H1 (cell line): ENCODE results near the gene SRRM3. TPM values are rescaled to one million over a fixed set of nuclear protein-coding genes. Genes with fewer than 3 reads are reported as not detected.

Source experiments
- CTCF ChIA-PET: fragments of 300-600 bp; sonication (Branson Sonifier 250); formaldehyde crosslinking; loops from one replicate; lab custom pipeline; 2021; ENCODE audit not compliant: partially characterized antibody; lab: Charles Lee
- POLR2A ChIA-PET: fragments of 300-600 bp; sonication (Branson Sonifier 250); formaldehyde crosslinking; loops from one replicate; lab custom pipeline; 2021; ENCODE audit warnings: inconsistent platforms; ENCODE audit not compliant: partially characterized antibody; lab: Charles Lee
- DNase-seq, 2 experiments: peaks; one replicate each; pipeline versions ENCODE4 v3.0.0 to v3.0.0-alpha.2; 2010 to 2022; ENCODE audit warnings: low spot score in 2 of 2, low read depth in 1 of 2, mixed read lengths in 1 of 2
- FAIRE-seq: peaks from 2 replicates; lab custom pipeline; 2011; peaks lifted over from hg19 to GRCh38; lab: Jason Lieb, UNC
- H2AFZ ChIP-seq: 2 replicates; pipeline ENCODE4 v1.8.1; 2012; ENCODE audit warnings: low read length, inconsistent platforms
- H2AK5ac ChIP-seq: 2 replicates; pipeline ENCODE4 v1.6.1; 2013; ENCODE audit warnings: low read depth, low read length
- H2BK120ac ChIP-seq: replicated peaks from 2 replicates; pipeline ENCODE3; 2013; ENCODE audit warnings: low read depth, low read length, inconsistent platforms
- H2BK12ac ChIP-seq: 2 replicates; pipeline ENCODE4 v1.6.1; 2013; ENCODE audit warnings: low read depth, low read length
- H2BK15ac ChIP-seq: 2 replicates; pipeline ENCODE4 v1.6.1; 2013; ENCODE audit warnings: low read length
- H2BK20ac ChIP-seq: 2 replicates; pipeline ENCODE4 v1.6.1; 2013; ENCODE audit warnings: low read length
- H2BK5ac ChIP-seq: 2 replicates; pipeline ENCODE4 v1.6.1; 2013; ENCODE audit warnings: low read depth, low read length
- H3K14ac ChIP-seq: 2 replicates; pipeline ENCODE4 v1.6.1; 2013; ENCODE audit warnings: inconsistent platforms; ENCODE audit not compliant: insufficient read length
- H3K18ac ChIP-seq: 2 replicates; pipeline ENCODE4 v1.6.1; 2013; ENCODE audit warnings: low read length; ENCODE audit errors: extremely low read depth
- H3K23ac ChIP-seq: 2 replicates; pipeline ENCODE4 v1.6.1; 2013; ENCODE audit warnings: inconsistent platforms; ENCODE audit not compliant: insufficient read length
- H3K23me2 ChIP-seq: 2 replicates; pipeline ENCODE4 v1.6.1; 2013; ENCODE audit warnings: low read depth, low read length
- H3K27ac ChIP-seq: 2 replicates; pipeline ENCODE4 v1.6.1; 2011; ENCODE audit warnings: low read depth, low read length, inconsistent platforms
- H3K27me3 ChIP-seq, 4 experiments: replicated peaks in 1 of 4; 1 replicate in 1 of 4; 2 replicates in 3 of 4; pipeline versions ENCODE4 v1.6.1 to v1.8.1; 2011 to 2013; ENCODE audit warnings: low read length in 3 of 4, mild to moderate bottlenecking in 3 of 4, inconsistent platforms in 2 of 4, mixed read lengths in 2 of 4, moderate library complexity in 1 of 4; ENCODE audit not compliant: control insufficient read depth in 3 of 4, insufficient read depth in 3 of 4; ENCODE audit errors: extremely low read depth in 1 of 4
- H3K36me3 ChIP-seq, 4 experiments: 2 replicates each; pipeline versions ENCODE4 v1.6.1 to v1.8.1; 2011 to 2013; ENCODE audit warnings: mild to moderate bottlenecking in 4 of 4, low read length in 3 of 4, moderate library complexity in 2 of 4, control low read depth in 1 of 4, inconsistent platforms in 1 of 4; ENCODE audit not compliant: insufficient read depth in 4 of 4, control insufficient read depth in 2 of 4
- H3K4ac ChIP-seq: replicated peaks from 2 replicates; pipeline ENCODE3; 2013; ENCODE audit warnings: low read length, low read depth, mixed read lengths, inconsistent platforms; ENCODE audit not compliant: insufficient read length
- H3K4me1 ChIP-seq, 4 experiments: replicated peaks in 1 of 4; 1 replicate in 1 of 4; 2 replicates in 3 of 4; pipeline versions ENCODE4 v1.6.1 to v1.8.1; 2011 to 2013; ENCODE audit warnings: low read length in 3 of 4, inconsistent platforms in 2 of 4, mixed read lengths in 1 of 4; ENCODE audit not compliant: insufficient read depth in 4 of 4, control insufficient read depth in 3 of 4
- H3K4me2 ChIP-seq, 2 experiments: 2 replicates each; pipeline versions ENCODE4 v1.6.1 to v1.8.1; 2011 to 2013; ENCODE audit warnings: low read depth in 2 of 2, low read length in 2 of 2, control low read depth in 1 of 2, inconsistent platforms in 1 of 2, mild to moderate bottlenecking in 1 of 2; ENCODE audit not compliant: insufficient read depth in 1 of 2
- H3K4me3 ChIP-seq, 4 experiments: fragments of 200-600, 300-600 bp in 1 of 4; sonication (generic), shearing (Covaris generic), sonication (Bioruptor Twin) in 1 of 4; 2 replicates each; pipeline versions ENCODE4 v1.5.1 to v1.8.1; 2011 to 2016; ENCODE audit warnings: low read length in 4 of 4, low read depth in 3 of 4, control low read depth in 2 of 4, inconsistent platforms in 2 of 4, mild to moderate bottlenecking in 2 of 4, mixed read lengths in 1 of 4, moderate library complexity in 1 of 4; ENCODE audit not compliant: insufficient read depth in 2 of 4; ENCODE audit errors: extremely low read depth in 1 of 4
- H3K56ac ChIP-seq: replicated peaks from 2 replicates; pipeline ENCODE3; 2013; ENCODE audit warnings: low read depth, mild to moderate bottlenecking, mixed read lengths, low read length, inconsistent platforms; ENCODE audit not compliant: insufficient read length
- H3K79me1 ChIP-seq: 2 replicates; pipeline ENCODE4 v1.6.1; 2013; ENCODE audit warnings: low read depth, low read length, control low read depth
- H3K79me2 ChIP-seq, 2 experiments: 2 replicates each; pipeline versions ENCODE4 v1.6.1 to v1.8.1; 2012 to 2013; ENCODE audit warnings: low read length in 2 of 2, mild to moderate bottlenecking in 2 of 2, inconsistent platforms in 1 of 2; ENCODE audit not compliant: insufficient read depth in 2 of 2, control insufficient read depth in 1 of 2
- H3K9ac ChIP-seq, 4 experiments: replicated peaks in 1 of 4; 1 replicate in 1 of 4; 2 replicates in 3 of 4; pipeline versions ENCODE4 v1.6.1 to v1.8.1; 2011 to 2013; ENCODE audit warnings: low read depth in 3 of 4, low read length in 3 of 4, control low read depth in 2 of 4, mild to moderate bottlenecking in 2 of 4, moderate library complexity in 2 of 4, inconsistent platforms in 1 of 4; ENCODE audit errors: extremely low read depth in 1 of 4
- H3K9me3 ChIP-seq, 2 experiments: 2 replicates each; pipeline versions ENCODE4 v1.6.1 to v1.8.1; 2012 to 2013; ENCODE audit warnings: mild to moderate bottlenecking in 2 of 2, moderate library complexity in 2 of 2, control low read depth in 1 of 2, inconsistent platforms in 1 of 2, low read depth in 1 of 2, low read length in 1 of 2, mixed read lengths in 1 of 2; ENCODE audit not compliant: insufficient read depth in 2 of 2
- H4K20me1 ChIP-seq, 2 experiments: replicated peaks in 1 of 2; 2 replicates each; pipeline versions ENCODE3 to v1.8.1; 2011 to 2013; ENCODE audit warnings: inconsistent platforms in 2 of 2, low read length in 2 of 2, mild to moderate bottlenecking in 1 of 2; ENCODE audit not compliant: insufficient read depth in 2 of 2, control insufficient read depth in 1 of 2
- H4K5ac ChIP-seq: 2 replicates; pipeline ENCODE4 v1.6.1; 2013; ENCODE audit warnings: low read length, low read depth, mixed read lengths, inconsistent platforms; ENCODE audit not compliant: insufficient read length
- H4K8ac ChIP-seq: 2 replicates; pipeline ENCODE4 v1.8.0; 2013; ENCODE audit warnings: mild to moderate bottlenecking, moderate library complexity, low read length, inconsistent platforms; ENCODE audit not compliant: insufficient read depth; ENCODE audit errors: extremely low read depth
- H4K91ac ChIP-seq: replicated peaks from 2 replicates; pipeline ENCODE3; 2013; ENCODE audit warnings: low read length, mixed read lengths, inconsistent platforms; ENCODE audit not compliant: insufficient read length
- CBX8 ChIP-seq: fragments of 300-800, 300-1000 bp; sonication (generic); IDR thresholded peaks from 2 replicates; pipeline ENCODE4 v1.7.1; 2016; ENCODE audit warnings: low read depth, low read length, borderline replicate concordance
- EGR1 ChIP-seq: IDR thresholded peaks from 2 replicates; pipeline ENCODE4 v1.6.1; 2011; ENCODE audit warnings: low read depth, low read length, borderline replicate concordance
- TAF1 ChIP-seq: IDR thresholded peaks from 2 replicates; pipeline ENCODE4 v1.6.1; 2011; ENCODE audit warnings: mild to moderate bottlenecking, low read depth, low read length
- TAF7 ChIP-seq: optimal IDR thresholded peaks from 2 replicates; pipeline ENCODE3; 2011; ENCODE audit warnings: low read depth, mild to moderate bottlenecking, inconsistent platforms, low read length, moderate library complexity, borderline replicate concordance
- TEAD4 ChIP-seq: IDR thresholded peaks from 2 replicates; pipeline ENCODE4 v1.6.1; 2012; ENCODE audit warnings: low read depth, low read length, inconsistent platforms, mixed read lengths
- ZNF274 ChIP-seq: IDR thresholded peaks from 2 replicates; pipeline ENCODE4 v1.7.0; 2012; ENCODE audit warnings: low read length, borderline replicate concordance; ENCODE audit errors: extremely low read depth
- WGBS, 2 experiments: shearing (Covaris generic) in 1 of 2; methylation state at CpG; one replicate each; pipeline versions ENCODE4 v1.1.6 to v1.1.7; 2013 to 2015; ENCODE audit warnings: low lambda C conversion rate in 2 of 2, mixed read lengths in 2 of 2, inconsistent platforms in 1 of 2, low coverage in 1 of 2, missing lambda C conversion rate in 1 of 2; ENCODE audit not compliant: insufficient replicate concordance in 2 of 2, insufficient coverage in 1 of 2, insufficient read length in 1 of 2; ENCODE audit errors: extremely low coverage in 1 of 2, missing lambda C conversion rate in 1 of 2; 5-methylcytosine and 5-hydroxymethylcytosine counted together
- polyA plus RNA-seq, 7 experiments: library from polyadenylated mRNA; depleted of rRNA in 3 of 7; stranded (reverse) in 5 of 7; unstranded in 2 of 7; fragments of >200 nt in 5 of 7; fragments of 200-250 nt in 2 of 7; gene quantifications; 1 replicate in 5 of 7; 2 replicates in 1 of 7; 4 replicates in 1 of 7; pipeline versions ENCODE4 v1.2.1 to v1.2.3, GENCODE V29; 2011 to 2013; ENCODE audit warnings: missing spikeins in 2 of 7, mixed read lengths in 2 of 7
- total RNA-seq: library from RNA; stranded (reverse); fragmentation: NEBNext Ultra II Directional; extraction: Animal tissue kit (Norgen Biotek cat#: 25700); gene quantifications from 2 replicates; pipeline ENCODE4 v1.2.1, GENCODE V29; 2021
- TF ChIP-seq, protein P1 (sequence below): IDR thresholded peaks from 2 replicates; pipeline ENCODE4 v1.6.1; 2012; ENCODE audit warnings: inconsistent platforms
- TF ChIP-seq, protein P2 (sequence below), 3 experiments: IDR thresholded peaks; 1 replicate in 2 of 3; 2 replicates in 1 of 3; pipeline versions ENCODE4 v1.5.1 to v1.6.1; 2011; ENCODE audit warnings: low read length in 3 of 3, mild to moderate bottlenecking in 3 of 3, inconsistent platforms in 2 of 3, low read depth in 1 of 3, moderate library complexity in 1 of 3; ENCODE audit not compliant: insufficient read depth in 1 of 3; ENCODE audit errors: control extremely low read depth in 1 of 3

SRRM3 gene
- total and polyA plus RNA-seq, 2 of the 8 experiments (the other 6 are each of a cell fraction or from before 2014, with no cell fraction given) = 10.4 to 17.4 TPM

DNA sequence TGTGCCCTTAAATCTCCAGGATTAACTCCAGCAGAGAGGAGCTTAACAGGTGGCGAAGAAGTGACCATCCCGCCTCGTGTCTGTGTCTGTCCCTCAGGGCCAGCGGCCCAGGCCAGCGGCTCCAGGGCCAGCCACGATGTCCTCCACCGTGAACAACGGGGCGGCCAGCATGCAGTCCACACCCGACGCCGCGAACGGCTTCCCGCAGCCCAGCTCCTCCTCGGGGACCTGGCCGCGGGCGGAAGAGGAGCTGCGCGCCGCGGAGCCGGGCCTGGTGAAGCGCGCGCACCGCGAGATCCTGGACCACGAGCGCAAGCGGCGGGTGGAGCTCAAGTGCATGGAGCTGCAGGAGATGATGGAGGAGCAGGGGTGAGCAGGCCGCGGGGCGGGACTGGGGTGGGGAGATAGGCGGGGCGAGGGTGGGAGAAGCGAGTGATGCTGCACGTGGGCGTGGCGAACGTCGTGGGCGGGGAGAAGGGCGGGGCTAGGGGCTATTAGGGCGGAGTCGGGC is 33.3 kb downstream of the SRRM3 start:
- H3K4me2 ChIP-seq = peak overlapping the region; percentile 81 to 83
- H4K8ac ChIP-seq = peak overlapping the region; percentile 83
- H2BK12ac ChIP-seq = peak overlapping the region; percentile 45; the same call in 1 of the 2 replicates
- no peaks in the 10 kb centered on the region for H3K9me3 ChIP-seq
- H2BK20ac ChIP-seq = no peak overlapping the region
- H3K56ac ChIP-seq = peak overlapping the region; percentile 52
- H4K20me1 ChIP-seq = no peaks in the 10 kb centered on the region
- H3K4ac ChIP-seq = peak overlapping the region; percentile 79
- whole genome bisulfite sequencing, 2 experiments = 6% methylated on average over 33 of the region's 48 CpGs; no CpG with 5 or more reads in 1 of the 2 experiments
- no peaks in the 10 kb centered on the region; a peak in 1 of 7 replicates for H3K27me3 ChIP-seq
- peak overlapping the region; percentile 97; the same call in 1 of the 2 replicates for H3K18ac ChIP-seq
- H3K23ac ChIP-seq = no peak overlapping the region
- ChIA-PET CTCF (interaction anchor here (0.6 to 5.4 kb wide), 14 partner anchors 13 to 165 kb away, joined by 3 to 43 read pairs (median 4); partner anchors contain the start of gene HSPB1), POLR2A (interaction anchor here (1.0 to 4.0 kb wide), 14 partner anchors 9 to 79 kb away, joined by 3 to 41 read pairs (median 4); partner anchors contain the start of gene HSPB1)
- peak; percentile 57 for FAIRE-seq
- H3K4me3 ChIP-seq = peak overlapping the region; percentile 38 to 67 (median 47)
- peak; percentile 79 to 99 for DNase-seq
- H3K9ac ChIP-seq = peak overlapping the region in 3 of 4 experiments; percentile 16 to 42 (median 40); a peak in 4 of 7 replicates
- H4K5ac ChIP-seq = peak overlapping the region; percentile 35
- H2BK120ac ChIP-seq = peak overlapping the region; percentile 9
- H4K91ac ChIP-seq = peak overlapping the region; percentile 67
- no peaks in the 10 kb centered on the region; the same call in 1 of the 2 replicates for H3K79me1 ChIP-seq
- no peaks in the 10 kb centered on the region for H3K36me3 ChIP-seq
- peaks cover 6 to 41% (median 27%) of the 10 kb centered on the region in 4 experiments for H3K4me1 ChIP-seq
- peak overlapping the region; percentile 37; the same call in 1 of the 2 replicates for H3K27ac ChIP-seq
- H3K14ac ChIP-seq = no peak overlapping the region
- H2AFZ ChIP-seq = no peak overlapping the region
- H2BK5ac ChIP-seq = peak overlapping the region; percentile 89
- H3K79me2 ChIP-seq = no peaks in the 10 kb centered on the region
- peaks cover 8% of the 10 kb centered on the region for H3K23me2 ChIP-seq
- H2BK15ac ChIP-seq = peak overlapping the region; percentile 100; the same call in 1 of the 2 replicates
- H2AK5ac ChIP-seq = peak overlapping the region; percentile 82; the same call in 1 of the 2 replicates
- TF ChIP-seq ZNF274 (no peak), EGR1 (0 out of 2 replicates have a peak, but pooled peaks have one; percentile 26), TAF1 (0 out of 2 replicates have a peak, but pooled peaks have one; percentile 30), CBX8 (no peak), TAF7 (no peak), TEAD4 (no peak)
- TF ChIP-seq, protein P1, sequence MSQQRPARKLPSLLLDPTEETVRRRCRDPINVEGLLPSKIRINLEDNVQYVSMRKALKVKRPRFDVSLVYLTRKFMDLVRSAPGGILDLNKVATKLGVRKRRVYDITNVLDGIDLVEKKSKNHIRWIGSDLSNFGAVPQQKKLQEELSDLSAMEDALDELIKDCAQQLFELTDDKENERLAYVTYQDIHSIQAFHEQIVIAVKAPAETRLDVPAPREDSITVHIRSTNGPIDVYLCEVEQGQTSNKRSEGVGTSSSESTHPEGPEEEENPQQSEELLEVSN = peak; percentile 53; the same call in 1 of the 2 replicates
- TF ChIP-seq, protein P2, sequence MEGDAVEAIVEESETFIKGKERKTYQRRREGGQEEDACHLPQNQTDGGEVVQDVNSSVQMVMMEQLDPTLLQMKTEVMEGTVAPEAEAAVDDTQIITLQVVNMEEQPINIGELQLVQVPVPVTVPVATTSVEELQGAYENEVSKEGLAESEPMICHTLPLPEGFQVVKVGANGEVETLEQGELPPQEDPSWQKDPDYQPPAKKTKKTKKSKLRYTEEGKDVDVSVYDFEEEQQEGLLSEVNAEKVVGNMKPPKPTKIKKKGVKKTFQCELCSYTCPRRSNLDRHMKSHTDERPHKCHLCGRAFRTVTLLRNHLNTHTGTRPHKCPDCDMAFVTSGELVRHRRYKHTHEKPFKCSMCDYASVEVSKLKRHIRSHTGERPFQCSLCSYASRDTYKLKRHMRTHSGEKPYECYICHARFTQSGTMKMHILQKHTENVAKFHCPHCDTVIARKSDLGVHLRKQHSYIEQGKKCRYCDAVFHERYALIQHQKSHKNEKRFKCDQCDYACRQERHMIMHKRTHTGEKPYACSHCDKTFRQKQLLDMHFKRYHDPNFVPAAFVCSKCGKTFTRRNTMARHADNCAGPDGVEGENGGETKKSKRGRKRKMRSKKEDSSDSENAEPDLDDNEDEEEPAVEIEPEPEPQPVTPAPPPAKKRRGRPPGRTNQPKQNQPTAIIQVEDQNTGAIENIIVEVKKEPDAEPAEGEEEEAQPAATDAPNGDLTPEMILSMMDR (IDR thresholded peaks at IDR 0.05; ENCODE audit: control extremely low read depth in 1 of 3, insufficient read depth in 1 of 3, low read depth in 1 of 3, low read length in 3 of 3) = peak in 1 of 3 experiments; percentile 11; a peak in 1 of 4 replicates
